Measurements from ENCODE around the gene KIF1A. TPM values are rescaled to one million over a fixed set of nuclear protein-coding genes. Genes with fewer than 3 reads are reported as not detected.

The KIF1A gene
- total RNA-seq: under 1 TPM in 2 of 4 donors, not detected in 2; 0.19 to 0.60 TPM

GRCh38 chr2:240819858-240820606, at the start of gene KIF1A:
Gene KIF1A, minus strand, starts transcription at chr2:240820219. Its CDS starts 22,467 bp downstream, at chr2:240797752.
- DNase-seq (ENCODE audit: low spot score): no peak
- TF ChIP-seq CTCF (IDR thresholded peaks at IDR 0.05): no peak
- no peak for ATAC-seq (ENCODE audit: low FRiP score)

GRCh38 chr2:240869109-240869955, 49.3 kb upstream of the KIF1A start:
- DNase-seq (ENCODE audit: low spot score): no peak
- no peak for TF ChIP-seq CTCF (IDR thresholded peaks at IDR 0.05)
- no peak for ATAC-seq (ENCODE audit: low FRiP score)

GRCh38 chr2:240868286-240869108, 48.5 kb upstream of the KIF1A start, which contains the start of gene AGXT:
Gene AGXT, plus strand, starts transcription at chr2:240868824. Its CDS starts 42 bp downstream, at chr2:240868866.
- no peak for TF ChIP-seq CTCF (IDR thresholded peaks at IDR 0.05)
- ATAC-seq (ENCODE audit: low FRiP score): no peak
- DNase-seq (ENCODE audit: low spot score): no peak

- DNase-seq (ENCODE audit: low spot score): no peak
- ATAC-seq (ENCODE audit: low FRiP score): no peak
- TF ChIP-seq CTCF (IDR thresholded peaks at IDR 0.05): no peak
Measured at GRCh38 chr2:240865391-240865790, 45.4 kb upstream of the KIF1A start.

GRCh38 chr2:240864475-240864874, 44.5 kb upstream of the KIF1A start:
- no peak for TF ChIP-seq CTCF (IDR thresholded peaks at IDR 0.05)
- ATAC-seq (ENCODE audit: low FRiP score) (no peak), DNase-seq (ENCODE audit: low spot score) (no peak)

GRCh38 chr2:240861547-240861946, 41.5 kb upstream of the KIF1A start:
- DNase-seq (ENCODE audit: low spot score) (no peak), ATAC-seq (ENCODE audit: low FRiP score) (no peak)
- no peak for TF ChIP-seq CTCF (IDR thresholded peaks at IDR 0.05)

All from omental fat pad (tissue), 4 donors.